HL-60 (cell line): ENCODE measurements around the gene MAP7.

Experiments
- POLR2AphosphoS5 ChIP-seq: IDR thresholded peaks from 2 replicates; pipeline ENCODE4 v1.6.1; 2012; ENCODE audit warnings: low read depth
- REST ChIP-seq: IDR thresholded peaks from 2 replicates; pipeline ENCODE4 v1.6.1; 2012; ENCODE audit warnings: low read depth; ENCODE audit not compliant: insufficient replicate concordance
- TF ChIP-seq, protein P1 (sequence below): IDR thresholded peaks from one replicate; pipeline ENCODE4 v1.5.1; 2011; ENCODE audit warnings: low read length, control low read depth, inconsistent platforms; ENCODE audit not compliant: insufficient read depth

- TF ChIP-seq, protein P1, sequence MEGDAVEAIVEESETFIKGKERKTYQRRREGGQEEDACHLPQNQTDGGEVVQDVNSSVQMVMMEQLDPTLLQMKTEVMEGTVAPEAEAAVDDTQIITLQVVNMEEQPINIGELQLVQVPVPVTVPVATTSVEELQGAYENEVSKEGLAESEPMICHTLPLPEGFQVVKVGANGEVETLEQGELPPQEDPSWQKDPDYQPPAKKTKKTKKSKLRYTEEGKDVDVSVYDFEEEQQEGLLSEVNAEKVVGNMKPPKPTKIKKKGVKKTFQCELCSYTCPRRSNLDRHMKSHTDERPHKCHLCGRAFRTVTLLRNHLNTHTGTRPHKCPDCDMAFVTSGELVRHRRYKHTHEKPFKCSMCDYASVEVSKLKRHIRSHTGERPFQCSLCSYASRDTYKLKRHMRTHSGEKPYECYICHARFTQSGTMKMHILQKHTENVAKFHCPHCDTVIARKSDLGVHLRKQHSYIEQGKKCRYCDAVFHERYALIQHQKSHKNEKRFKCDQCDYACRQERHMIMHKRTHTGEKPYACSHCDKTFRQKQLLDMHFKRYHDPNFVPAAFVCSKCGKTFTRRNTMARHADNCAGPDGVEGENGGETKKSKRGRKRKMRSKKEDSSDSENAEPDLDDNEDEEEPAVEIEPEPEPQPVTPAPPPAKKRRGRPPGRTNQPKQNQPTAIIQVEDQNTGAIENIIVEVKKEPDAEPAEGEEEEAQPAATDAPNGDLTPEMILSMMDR, result no peak
- TF ChIP-seq POLR2AphosphoS5, result no peak
- no peak for TF ChIP-seq REST
Measured at GRCh38 chr6:136598048-136598447, 47.8 kb upstream of the MAP7 start.
